Inferior parietal cortex (tissue), 1 donor: ENCODE measurements around the gene MAP3K4.

Experiments
- DNase-seq: peaks from one replicate; pipeline ENCODE4 v3.0.0-alpha.2; 2016; ENCODE audit errors: extremely low spot score

MAP3K4 gene

GRCh38 chr6:160991406-160992060 is at the start of gene MAP3K4:
Gene MAP3K4, plus strand, starts transcription at chr6:160991769. Its CDS starts 163 bp downstream, at chr6:160991932.
- DNase-seq: peak; percentile 74

DNA sequence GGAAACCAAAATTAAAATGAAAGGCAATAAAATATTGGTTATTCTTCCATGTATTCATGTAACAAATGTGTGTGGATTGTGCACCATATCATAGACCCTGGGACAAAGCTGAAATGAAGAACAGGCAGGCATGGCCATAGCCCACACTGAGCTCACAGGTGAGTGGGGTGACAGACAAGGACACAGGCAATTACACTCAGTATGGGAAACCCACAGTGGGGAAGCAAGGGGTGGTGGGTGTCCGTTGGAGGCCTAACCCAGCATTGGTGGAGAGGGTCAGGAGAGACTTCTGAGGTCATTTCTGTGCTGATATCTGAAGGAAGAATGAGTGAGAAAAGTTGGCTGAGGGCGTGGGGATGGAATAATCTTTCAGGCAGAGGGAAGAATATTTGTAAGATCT is 47.6 kb upstream of the MAP3K4 start:
- no peak for DNase-seq

DNA sequence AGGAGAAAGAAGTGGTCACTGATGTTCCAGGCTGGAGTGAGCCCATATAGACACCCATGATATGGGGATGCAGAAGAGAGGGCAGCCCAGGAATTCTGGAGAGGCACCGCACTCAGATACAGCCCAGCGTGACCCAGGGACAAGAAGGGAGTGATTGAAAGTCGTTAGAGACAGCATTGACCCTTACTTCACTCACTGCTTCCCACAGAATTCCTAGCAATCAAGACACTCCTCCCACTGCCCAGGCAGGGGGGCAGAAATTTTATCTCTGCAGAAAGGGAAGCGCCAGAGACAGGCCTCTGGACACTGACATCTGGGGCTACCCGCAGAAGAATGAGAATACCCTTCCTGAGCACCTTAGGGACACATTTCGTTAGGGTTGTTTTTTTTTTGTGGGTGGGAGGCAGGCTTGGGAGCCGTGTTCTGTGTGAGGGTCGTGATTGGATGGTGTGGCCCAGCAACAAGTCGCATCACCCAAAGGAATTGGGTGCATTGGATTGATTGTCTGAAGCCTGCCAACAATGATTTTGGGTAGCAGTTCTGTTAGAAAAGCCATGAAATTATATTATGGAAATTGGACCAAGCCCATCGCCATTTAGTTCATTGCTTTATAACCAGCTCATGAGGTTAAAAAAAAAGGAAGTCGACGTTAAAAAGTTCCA is 45.9 kb upstream of the MAP3K4 start:
- DNase-seq: no peak

GRCh38 chr6:160949531-160949930 is 42.0 kb upstream of the MAP3K4 start:
- DNase-seq: no peak

DNA sequence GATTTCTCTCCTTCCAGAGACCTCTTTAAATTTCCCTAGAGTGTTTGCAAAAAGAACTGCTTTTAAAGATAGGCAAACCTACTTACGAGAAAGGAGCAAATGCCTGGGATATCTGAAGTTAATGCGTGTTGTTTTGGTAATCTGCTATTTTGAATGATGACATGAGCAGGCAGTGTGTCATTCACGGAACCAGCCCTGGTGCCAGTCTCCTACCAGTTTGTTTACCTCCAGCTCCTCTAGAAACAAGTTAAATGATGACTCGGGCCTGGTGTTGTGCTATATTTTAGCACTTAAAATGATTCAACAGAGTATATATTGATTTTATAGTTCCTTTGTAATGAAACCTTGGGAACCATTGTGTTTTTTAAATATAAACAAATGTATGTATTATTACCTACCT is 41.1 kb upstream of the MAP3K4 start:
- no peak for DNase-seq

GRCh38 chr6:160951187-160952030 is 40.2 kb upstream of the MAP3K4 start:
- no peak for DNase-seq

GRCh38 chr6:160952633-160953281 is 38.8 kb upstream of the MAP3K4 start:
- no peak for DNase-seq

DNA sequence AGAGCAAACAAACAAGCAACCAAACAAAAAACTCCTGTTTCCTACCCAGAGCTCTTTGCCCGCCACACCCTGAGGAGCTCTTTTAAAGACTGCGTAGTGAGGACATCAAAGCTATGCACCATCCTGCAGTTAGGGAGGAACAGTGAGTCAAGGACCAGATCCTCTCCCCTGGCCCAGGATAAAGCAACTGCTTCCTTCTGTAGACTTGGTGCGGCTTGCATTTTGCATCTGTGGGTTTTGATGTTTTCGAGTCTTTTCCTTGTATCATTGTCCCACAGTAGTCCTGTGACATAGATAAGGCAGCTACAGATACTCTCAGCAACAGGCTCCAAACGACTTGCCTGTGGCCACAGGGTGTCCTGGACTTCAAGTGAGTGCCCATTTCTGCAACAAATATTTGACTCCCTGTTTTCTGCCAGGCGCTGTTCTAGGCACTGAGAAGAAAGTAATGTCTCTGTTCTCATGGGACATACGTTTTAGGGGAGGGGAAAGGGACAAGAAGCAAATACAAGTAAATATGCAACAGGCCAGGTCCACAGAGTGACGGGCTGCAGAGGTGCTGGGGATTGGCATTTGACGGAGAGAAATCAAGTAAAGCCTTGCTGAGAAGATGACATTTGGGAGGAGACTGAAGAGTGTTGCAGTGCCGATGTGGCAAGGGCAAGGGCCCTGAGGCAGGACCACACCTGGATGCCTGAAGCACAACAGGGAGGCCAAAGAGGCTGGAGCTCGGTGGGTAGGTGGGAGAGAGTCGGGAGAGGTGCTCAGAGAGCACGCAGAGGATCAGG is 35.9 kb upstream of the MAP3K4 start:
- DNase-seq: no peak

- DNase-seq: no peak
Measured at GRCh38 chr6:160956300-160957035, 35.1 kb upstream of the MAP3K4 start.

GRCh38 chr6:160959726-160960435 is 31.7 kb upstream of the MAP3K4 start:
- DNase-seq: no peak

GRCh38 chr6:160960839-160961238 is 30.7 kb upstream of the MAP3K4 start:
- no peak for DNase-seq

- DNase-seq: no peak
Measured at GRCh38 chr6:160962835-160963623, 28.5 kb upstream of the MAP3K4 start.

GRCh38 chr6:160963651-160964050 is 27.9 kb upstream of the MAP3K4 start:
- DNase-seq: no peak

DNA sequence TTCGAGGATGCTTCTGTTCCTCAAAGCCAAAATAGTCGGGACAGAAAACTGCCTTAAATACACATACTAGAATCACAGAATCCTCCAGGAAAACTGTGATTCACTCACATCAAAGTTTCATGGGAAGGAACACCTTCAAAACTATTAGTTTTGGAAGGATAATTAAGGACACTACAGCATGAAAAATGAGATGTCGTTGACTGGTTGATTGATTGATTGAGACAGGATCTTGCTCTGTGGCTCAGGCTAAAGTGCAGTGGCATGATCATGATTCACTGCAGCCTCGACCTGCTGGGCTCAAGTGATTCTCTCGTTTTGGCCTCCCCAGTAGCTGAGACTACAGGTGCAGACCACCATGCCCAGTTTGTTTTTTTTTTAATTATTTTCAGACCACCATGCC is 25.7 kb upstream of the MAP3K4 start:
- no peak for DNase-seq

GRCh38 chr6:160966493-160967229 is 24.9 kb upstream of the MAP3K4 start:
- DNase-seq: no peak

- DNase-seq: no peak
Measured at GRCh38 chr6:160967351-160967750, 24.2 kb upstream of the MAP3K4 start.

DNA sequence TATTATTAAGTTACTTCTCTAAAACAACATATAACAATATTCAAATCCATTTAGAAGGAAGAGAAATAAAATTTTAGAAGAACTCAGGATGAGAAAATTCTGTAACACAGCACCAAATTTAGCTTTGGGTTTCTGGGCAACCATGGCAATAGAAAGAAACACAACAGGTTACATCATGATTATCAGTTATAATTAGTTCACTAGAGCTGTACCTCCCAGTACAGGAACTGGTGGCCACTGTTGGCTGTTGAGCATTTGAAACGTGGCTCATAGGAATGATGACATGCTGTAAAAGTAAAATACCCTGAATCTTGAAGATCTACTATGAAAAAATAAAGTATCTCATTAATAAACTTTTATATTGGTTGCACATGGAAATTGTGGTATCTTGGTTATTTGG is 23.7 kb upstream of the MAP3K4 start:
- no peak for DNase-seq

- DNase-seq: no peak
Measured at GRCh38 chr6:160971171-160971570, 20.4 kb upstream of the MAP3K4 start.

DNA sequence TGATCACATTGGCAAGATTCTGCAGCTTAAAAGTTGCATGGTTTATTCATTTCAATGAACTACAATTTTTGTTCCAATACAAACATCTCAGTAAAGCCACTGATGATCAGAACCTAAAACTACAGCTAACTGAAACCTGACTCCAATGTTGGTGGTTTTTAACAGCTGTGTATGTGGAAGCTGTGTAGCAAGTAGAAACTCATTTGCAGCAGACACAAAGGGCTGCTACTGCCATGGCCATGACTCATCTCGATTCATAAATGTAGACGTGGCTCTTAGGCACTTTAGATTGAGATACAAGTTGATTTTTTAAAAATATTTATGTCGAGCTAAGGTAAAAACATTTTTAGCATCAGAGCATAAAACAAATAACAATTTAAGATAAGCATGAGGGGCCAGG is 19.5 kb upstream of the MAP3K4 start:
- no peak for DNase-seq
